Neural cell (in vitro differentiated cells): Measurements from ENCODE around the gene PGC.

Experiments
- CTCF ChIP-seq: fragments of 450-650 bp; IDR thresholded peaks from 2 replicates; pipeline ENCODE4 v1.5.1; 2014; ENCODE audit warnings: antibody characterized with exemption, mild to moderate bottlenecking, moderate library complexity; ENCODE audit not compliant: poor library complexity, severe bottlenecking
- POLR2AphosphoS5 ChIP-seq: IDR thresholded peaks from 2 replicates; pipeline ENCODE4 v1.6.1; 2012

- TF ChIP-seq CTCF = no peak
- no peak for TF ChIP-seq POLR2AphosphoS5
These were observed 38.7 kb upstream of the PGC start for GRCh38 chr6:41785689-41786450.
